Measurements from ENCODE around the gene TARS2. TPM values are rescaled to one million over a fixed set of nuclear protein-coding genes. Genes with fewer than 3 reads are reported as not detected.

TARS2 gene
- polyA plus RNA-seq, 1 experiment: 17.7 TPM

DNA sequence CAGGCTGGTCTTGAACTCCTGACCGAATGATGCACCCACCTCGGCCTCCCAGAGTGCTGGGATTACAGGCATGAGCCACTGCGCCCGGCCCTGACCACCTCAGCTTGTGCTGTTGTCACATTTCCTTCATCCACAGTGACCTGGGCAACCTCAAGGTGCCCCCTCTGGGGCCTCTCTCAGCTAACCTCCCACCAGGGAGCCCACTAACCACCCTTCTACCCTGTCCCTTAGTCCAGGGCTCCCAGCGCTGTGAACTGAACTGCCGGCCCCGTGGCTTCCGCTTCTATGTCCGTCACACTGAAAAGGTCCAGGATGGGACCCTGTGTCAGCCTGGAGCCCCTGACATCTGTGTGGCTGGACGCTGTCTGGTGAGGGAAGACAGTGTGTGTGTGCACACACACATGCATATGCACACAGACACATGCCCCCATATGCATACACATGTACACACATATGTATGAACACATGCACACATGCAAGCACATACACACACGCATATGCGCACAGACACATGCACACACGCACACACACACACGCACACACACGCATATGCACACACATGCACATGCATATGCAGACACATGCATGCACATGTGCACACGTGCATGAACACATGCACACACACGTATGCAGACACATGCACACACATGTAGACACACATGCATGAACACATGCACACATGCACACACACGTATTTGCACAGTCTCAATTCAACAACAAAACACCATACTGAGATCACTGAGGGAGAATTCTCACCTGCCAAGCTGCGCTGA is 68.2 kb downstream of the TARS2 start:
- POLR2A ChIA-PET: no interaction called here
- DNase-seq (ENCODE audit: low read depth): no peak
- TF ChIP-seq, protein P1, sequence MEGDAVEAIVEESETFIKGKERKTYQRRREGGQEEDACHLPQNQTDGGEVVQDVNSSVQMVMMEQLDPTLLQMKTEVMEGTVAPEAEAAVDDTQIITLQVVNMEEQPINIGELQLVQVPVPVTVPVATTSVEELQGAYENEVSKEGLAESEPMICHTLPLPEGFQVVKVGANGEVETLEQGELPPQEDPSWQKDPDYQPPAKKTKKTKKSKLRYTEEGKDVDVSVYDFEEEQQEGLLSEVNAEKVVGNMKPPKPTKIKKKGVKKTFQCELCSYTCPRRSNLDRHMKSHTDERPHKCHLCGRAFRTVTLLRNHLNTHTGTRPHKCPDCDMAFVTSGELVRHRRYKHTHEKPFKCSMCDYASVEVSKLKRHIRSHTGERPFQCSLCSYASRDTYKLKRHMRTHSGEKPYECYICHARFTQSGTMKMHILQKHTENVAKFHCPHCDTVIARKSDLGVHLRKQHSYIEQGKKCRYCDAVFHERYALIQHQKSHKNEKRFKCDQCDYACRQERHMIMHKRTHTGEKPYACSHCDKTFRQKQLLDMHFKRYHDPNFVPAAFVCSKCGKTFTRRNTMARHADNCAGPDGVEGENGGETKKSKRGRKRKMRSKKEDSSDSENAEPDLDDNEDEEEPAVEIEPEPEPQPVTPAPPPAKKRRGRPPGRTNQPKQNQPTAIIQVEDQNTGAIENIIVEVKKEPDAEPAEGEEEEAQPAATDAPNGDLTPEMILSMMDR (IDR thresholded peaks at IDR 0.05; ENCODE audit: insufficient read depth, low read depth, low read length): no peak
- Histone ChIP-seq H3K27me3 (ENCODE audit: control insufficient read depth, insufficient read depth, low read length) (no peaks in the 10 kb centered on the region), H3K36me3 (ENCODE audit: control insufficient read depth, insufficient read depth, low read length) (peaks cover 6% of the 10 kb centered on the region), H3K4me3 (ENCODE audit: low read depth, low read length) (no peak overlapping the region)
- CTCF ChIA-PET: no interaction called here

DNA sequence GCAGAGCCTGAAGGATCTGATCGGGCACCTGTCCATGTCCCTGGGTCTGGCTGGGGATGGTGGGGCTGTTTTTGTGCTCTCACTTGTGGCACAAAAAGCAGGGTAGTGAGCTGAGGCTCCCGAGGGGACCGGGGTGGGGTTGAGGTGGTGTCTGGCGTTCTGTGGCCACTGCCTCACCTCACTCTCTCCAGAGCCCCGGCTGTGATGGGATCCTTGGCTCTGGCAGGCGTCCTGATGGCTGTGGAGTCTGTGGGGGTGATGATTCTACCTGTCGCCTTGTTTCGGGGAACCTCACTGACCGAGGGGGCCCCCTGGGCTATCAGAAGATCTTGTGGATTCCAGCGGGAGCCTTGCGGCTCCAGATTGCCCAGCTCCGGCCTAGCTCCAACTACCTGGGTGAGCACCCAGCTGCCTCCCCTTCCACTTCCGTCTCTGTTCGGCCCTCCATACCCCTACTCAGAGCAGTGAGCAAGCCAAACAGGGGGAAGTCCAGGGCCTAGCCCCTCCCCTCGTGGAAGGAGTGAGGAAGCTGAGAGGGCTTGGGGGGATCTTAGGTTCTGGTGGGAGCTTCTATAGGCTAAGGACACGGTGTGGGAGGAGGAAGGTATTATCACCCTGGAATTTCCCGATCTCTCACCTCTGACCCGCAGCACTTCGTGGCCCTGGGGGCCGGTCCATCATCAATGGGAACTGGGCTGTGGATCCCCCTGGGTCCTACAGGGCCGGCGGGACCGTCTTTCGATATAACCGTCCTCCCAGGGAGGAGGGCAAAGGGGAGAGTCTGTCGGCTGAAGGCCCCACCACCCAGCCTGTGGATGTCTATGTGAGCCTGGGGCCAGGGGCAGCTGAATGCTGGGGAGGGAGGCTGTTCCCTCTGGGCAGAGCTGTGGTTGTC is 69.0 kb downstream of the TARS2 start:
- TF ChIP-seq, protein P1 (IDR thresholded peaks at IDR 0.05; ENCODE audit: insufficient read depth, low read depth, low read length): no peak
- CTCF ChIA-PET: interaction anchor here (1.4 to 1.5 kb wide), 2 partner anchors 24 to 256 kb away, joined by 3 to 6 read pairs; no protein-coding TSS in a partner anchor
- no peak overlapping the region for H3K4me3 ChIP-seq (ENCODE audit: low read depth, low read length)
- H3K36me3 ChIP-seq (ENCODE audit: control insufficient read depth, insufficient read depth, low read length): peaks cover 6% of the 10 kb centered on the region
- no peak for DNase-seq (ENCODE audit: low read depth)
- POLR2A ChIA-PET: no interaction called here
- no peaks in the 10 kb centered on the region for H3K27me3 ChIP-seq (ENCODE audit: control insufficient read depth, insufficient read depth, low read length)

- Histone ChIP-seq H3K27me3 (ENCODE audit: control insufficient read depth, insufficient read depth, low read length) (no peaks in the 10 kb centered on the region), H3K36me3 (ENCODE audit: control insufficient read depth, insufficient read depth, low read length) (peaks cover 6% of the 10 kb centered on the region), H3K4me3 (ENCODE audit: low read depth, low read length) (no peak overlapping the region)
- DNase-seq (ENCODE audit: low read depth): no peak
- ChIA-PET POLR2A (no interaction called here), CTCF (interaction anchor here (1.4 to 4.0 kb wide), 3 partner anchors 13 to 255 kb away, joined by 3 to 34 read pairs (median 6); no protein-coding TSS in a partner anchor)
- TF ChIP-seq, protein P1 (IDR thresholded peaks at IDR 0.05; ENCODE audit: insufficient read depth, low read depth, low read length): no peak
Observed at GRCh38 chr1:150557065-150557600, 69.9 kb downstream of the TARS2 start.

Small RNAs within 50 kb of the gene (small RNA-seq; reads per million reads assigned to genes)
- gene MIR4257 (ENCODE audit: insufficient read length, low read depth, low replicate concordance): not detected

Other genes starting within 250 kb of the TARS2 start
- not detected in 2 replicates for gene CA14, start 229.6 kb upstream of the TARS2 start, polyA plus RNA-seq (2011; rRNA removed)
- gene APH1A, start 218.4 kb upstream of the TARS2 start, polyA plus RNA-seq (2011; rRNA removed): 156 and 172 TPM in 2 replicates
- gene C1orf54, start 214.6 kb upstream of the TARS2 start, polyA plus RNA-seq (2011; rRNA removed): 9.4 and 17.1 TPM in 2 replicates
- 17.2 and 18.7 TPM in 2 replicates for gene CIART, start 204.9 kb upstream of the TARS2 start, polyA plus RNA-seq (2011; rRNA removed)
- gene MRPS21, start 193.6 kb upstream of the TARS2 start, polyA plus RNA-seq (2011; rRNA removed): 30.5 and 69.2 TPM in 2 replicates
- gene PRPF3, start 165.9 kb upstream of the TARS2 start, polyA plus RNA-seq (2011; rRNA removed): 20.5 and 25.5 TPM in 2 replicates
- gene RPRD2, start 123.3 kb upstream of the TARS2 start, polyA plus RNA-seq (2011; rRNA removed): 15.1 and 16.4 TPM in 2 replicates
- 108 and 204 TPM in 2 replicates for gene ECM1, start 20.7 kb downstream of the TARS2 start, polyA plus RNA-seq (2011; rRNA removed)
- 0.17 TPM in 1 of 2 replicates, not detected in the other for gene FALEC, start 28.3 kb downstream of the TARS2 start, polyA plus RNA-seq (2011; rRNA removed)
- 6.1 and 8.6 TPM in 2 replicates for gene ADAMTSL4, start 62.0 kb downstream of the TARS2 start, polyA plus RNA-seq (2011; rRNA removed)
- 45.4 and 80.5 TPM in 2 replicates for gene MCL1, start 92.2 kb downstream of the TARS2 start, polyA plus RNA-seq (2011; rRNA removed)
- 35.8 and 47.2 TPM in 2 replicates for gene ENSA, start 142.2 kb downstream of the TARS2 start, polyA plus RNA-seq (2011; rRNA removed)
- gene GOLPH3L, start 209.7 kb downstream of the TARS2 start, polyA plus RNA-seq (2011; rRNA removed): 14.6 and 30.9 TPM in 2 replicates
- gene HORMAD1, start 233.5 kb downstream of the TARS2 start, polyA plus RNA-seq (2011; rRNA removed): 0.07 and 0.10 TPM in 2 replicates